SK-N-MC (cell line): Measurements from ENCODE around the gene NOP14.

ENCODE experiments used
- EZH2 ChIP-seq: fragments of 200-600 bp; sonication (generic); IDR thresholded peaks from one replicate; pipeline ENCODE4 v1.6.1; 2017; ENCODE audit warnings: antibody characterized with exemption
- POLR2AphosphoS5 ChIP-seq: IDR thresholded peaks from 2 replicates; pipeline ENCODE4 v1.6.1; 2012; ENCODE audit warnings: mild to moderate bottlenecking, low read depth, low read length, borderline replicate concordance

GRCh38 chr4:2923668-2924173, 39.5 kb downstream of the NOP14 start:
- TF ChIP-seq POLR2AphosphoS5: no peak
- TF ChIP-seq EZH2: no peak
